Limb (tissue), 2 donors: ENCODE measurements around the gene MIGA2.
"Not testable (repeated sequence)": the region's sequence is repeated elsewhere in the genome, so short reads cannot be mapped to it uniquely, and the experiment has no call there.

Experiments used
- DNase-seq, 2 donors: peaks; one replicate each; pipeline ENCODE4 v3.0.0-alpha.2; 2016; ENCODE audit errors: extremely low spot score in 2 of 2

The MIGA2 gene

GRCh38 chr9:129011170-129011569, 25.3 kb upstream of the MIGA2 start:
- no peak for DNase-seq

GRCh38 chr9:129011761-129012181, 24.7 kb upstream of the MIGA2 start:
- DNase-seq: no peak

DNA sequence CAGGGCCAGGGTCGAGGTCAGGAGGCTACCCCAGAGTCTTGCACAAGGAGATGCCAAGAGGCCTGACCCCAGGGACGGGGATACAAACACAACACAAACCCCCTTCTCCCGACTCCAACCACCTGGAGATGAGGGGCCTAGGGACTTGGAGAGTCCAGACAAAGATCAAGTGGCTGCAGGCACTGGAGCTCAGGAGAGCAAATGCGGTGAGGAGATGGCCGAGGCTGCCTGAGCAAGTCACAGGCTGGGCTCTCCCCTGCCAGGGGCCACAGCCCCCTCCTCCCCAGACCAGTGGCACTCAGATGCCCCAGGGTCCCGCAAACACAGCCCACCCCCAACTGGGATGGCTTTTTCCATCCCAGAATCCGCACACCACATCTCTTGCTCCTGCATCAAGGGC, 24.1 kb upstream of the MIGA2 start:
- no peak for DNase-seq

GRCh38 chr9:129012893-129013448, 23.5 kb upstream of the MIGA2 start:
- DNase-seq: no peak

DNA sequence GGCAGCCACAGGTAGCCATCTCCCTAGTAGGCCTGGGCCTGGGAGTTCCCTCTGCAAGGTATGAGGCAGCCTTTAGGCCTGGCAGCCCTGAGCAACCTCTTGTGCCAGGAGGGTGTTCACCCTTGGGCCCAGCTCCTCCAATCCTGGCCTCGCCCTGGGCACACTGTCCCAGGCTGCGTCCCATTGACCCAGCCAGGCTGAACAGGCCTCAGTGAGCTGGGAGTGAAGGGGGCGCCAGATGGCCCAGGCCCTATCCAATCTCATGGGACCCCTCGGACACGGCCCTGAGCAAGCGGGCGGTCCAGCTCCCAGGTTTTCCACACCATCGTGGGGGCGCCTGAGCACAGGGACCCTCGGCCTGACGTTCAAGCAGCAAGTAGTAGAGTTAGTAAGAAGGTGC, 22.8 kb upstream of the MIGA2 start:
- DNase-seq: no peak

- no peak for DNase-seq
Observed at GRCh38 chr9:129014124-129014523, 22.3 kb upstream of the MIGA2 start.

DNA sequence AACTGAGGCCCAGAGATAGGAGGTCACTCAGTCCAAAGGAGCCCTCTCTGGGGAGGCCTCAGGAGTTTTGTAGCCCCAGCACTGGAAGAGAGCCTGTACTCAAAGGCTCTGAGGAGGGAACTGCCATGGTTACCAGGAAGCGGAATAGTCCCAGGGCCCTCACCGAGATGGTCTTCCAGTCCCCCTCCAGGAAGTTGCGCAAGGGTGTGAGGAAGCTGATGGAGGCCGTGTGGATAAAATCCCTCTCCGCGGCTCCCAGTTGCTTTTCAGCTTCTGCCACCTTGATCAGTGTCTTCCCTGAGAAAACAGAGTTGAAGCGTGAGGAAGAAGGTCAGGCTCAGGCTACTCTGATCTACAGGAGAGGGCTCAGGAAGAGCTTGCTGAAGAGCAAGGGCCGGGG, 21.8 kb upstream of the MIGA2 start:
- no peak for DNase-seq

- no peak for DNase-seq
Observed at GRCh38 chr9:129021091-129021490, 15.3 kb upstream of the MIGA2 start.

DNA sequence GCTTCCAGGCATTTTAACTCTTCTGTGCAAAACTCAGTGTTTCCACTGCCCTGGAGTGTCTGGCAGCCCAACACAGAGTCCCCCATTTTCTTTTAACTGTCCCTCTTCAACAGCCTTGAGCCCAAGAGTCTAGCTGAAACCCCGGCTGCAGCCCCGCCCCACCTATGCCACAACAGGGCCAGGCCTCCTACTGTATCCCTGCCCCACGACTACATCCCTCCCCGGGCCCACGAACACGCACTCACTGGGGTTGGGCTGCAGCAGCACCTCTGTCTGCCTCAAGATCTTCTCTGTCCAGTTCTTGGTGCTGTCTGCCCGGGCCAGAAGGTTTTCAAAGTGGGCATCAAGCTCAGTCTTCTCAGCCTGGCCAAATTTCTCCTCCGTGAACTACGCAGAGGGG, 14.4 kb upstream of the MIGA2 start:
- DNase-seq: no peak

DNA sequence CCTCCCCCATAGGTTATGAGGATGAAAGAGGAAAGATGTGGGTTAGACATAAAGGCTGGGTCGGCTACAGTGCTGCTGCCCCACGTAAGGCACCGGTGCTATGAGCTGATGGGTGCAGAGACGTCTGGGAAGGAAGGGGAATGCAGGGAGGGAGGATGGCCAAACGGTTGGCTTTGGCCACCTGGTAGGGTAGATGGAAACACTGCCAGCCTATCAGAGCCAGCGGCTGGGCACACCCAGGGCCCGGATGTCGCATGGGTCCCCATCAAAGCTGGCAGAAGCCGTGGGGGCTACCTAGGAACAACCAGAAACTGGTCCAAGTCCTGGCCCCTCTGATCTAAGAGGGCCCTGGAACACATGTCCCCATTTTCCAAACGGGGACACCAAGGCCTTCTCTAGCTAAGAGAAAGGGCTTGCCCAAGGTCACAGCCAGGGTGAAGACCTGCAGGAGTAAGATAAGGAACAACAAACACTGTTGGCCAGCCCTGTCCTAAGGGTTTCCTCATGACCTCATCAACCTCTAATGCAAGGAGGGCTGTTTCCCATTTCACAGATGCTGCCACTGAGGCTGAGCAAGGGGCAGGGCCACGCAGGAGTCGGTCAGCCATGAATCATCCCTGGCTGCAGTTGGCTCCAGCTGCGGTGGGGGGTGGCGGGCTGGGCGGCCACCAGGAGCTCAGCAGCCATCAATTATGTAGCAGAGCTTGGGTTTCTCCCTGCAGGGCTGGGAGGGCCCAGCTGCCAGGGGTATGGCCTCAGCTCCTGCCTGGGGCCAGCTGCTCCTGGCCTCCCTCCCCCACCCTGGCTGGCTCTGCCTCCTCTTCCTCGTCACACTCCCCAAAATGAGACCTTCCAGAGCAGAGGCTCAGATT, 13.2 kb upstream of the MIGA2 start:
- peak; percentile 69 to 78 for DNase-seq

- DNase-seq: no peak
Observed at GRCh38 chr9:129023908-129024233, 12.6 kb upstream of the MIGA2 start.

- DNase-seq: peak; percentile 46 to 66
Observed at GRCh38 chr9:129026442-129027223, 9.8 kb upstream of the MIGA2 start.

- DNase-seq: no peak
Observed at GRCh38 chr9:129027224-129027684, 9.2 kb upstream of the MIGA2 start.

DNA sequence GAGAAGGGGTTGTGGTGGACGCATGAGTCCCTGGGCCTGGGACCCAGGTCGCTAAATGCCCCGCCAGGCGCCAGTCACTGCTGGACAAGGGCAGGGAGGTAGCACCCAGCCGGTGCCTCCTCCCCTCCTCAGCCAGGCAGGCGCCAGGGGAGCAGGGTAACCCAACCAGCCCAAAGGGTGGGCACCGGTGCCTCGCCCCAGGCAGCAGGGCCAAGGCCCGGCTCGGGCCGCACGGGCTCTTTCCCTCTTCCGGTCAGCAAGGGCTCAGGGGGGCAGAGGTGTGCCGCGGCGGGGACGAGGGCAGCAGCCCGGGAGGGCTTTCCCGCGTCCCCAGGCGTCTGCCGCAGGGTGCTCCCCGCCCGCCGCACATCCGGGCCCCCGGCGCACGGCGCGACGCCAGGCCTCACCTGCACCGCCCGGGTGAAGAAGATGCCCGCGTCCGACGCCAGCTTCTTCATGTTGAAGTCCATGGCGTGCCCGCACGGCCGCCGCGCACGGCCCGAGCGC, 8.7 kb upstream of the MIGA2 start:
- no peak for DNase-seq

DNA sequence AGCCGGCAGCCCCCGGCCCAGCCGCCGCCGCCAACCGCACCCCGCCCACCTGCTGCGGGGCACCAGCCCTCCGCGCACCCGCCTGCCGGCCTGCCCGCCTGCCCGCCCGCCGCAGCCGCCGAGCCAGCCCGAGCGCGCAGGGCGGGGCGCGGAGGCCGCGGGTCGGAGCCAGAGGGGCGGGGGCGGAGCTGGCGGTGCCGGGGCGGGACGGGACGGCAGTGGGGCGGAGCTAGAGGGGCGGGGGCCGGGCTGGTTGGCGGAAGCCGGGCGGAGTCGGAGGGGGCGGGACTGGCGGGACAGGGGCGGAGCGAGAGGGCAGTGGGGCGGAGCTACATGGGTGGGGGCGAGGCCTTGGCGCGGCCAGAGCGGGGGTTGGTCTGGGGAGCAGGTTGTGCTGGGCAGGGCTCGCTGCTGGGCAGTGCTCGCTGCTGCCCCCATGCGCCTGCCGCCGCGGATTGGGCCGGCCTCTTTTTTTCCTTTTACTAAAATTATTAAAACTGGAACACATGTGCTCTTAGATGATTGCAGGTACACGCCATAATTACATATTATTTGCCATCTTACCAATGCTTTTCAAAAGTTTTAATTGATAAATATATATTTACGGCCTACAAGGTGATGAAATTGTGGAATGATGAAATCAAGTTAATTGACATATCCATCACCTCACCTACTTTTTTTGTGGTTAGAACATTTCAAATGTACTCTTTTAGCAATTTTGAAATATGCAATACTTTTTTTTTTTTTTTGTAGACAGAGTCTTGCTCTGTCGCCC, 8.0 kb upstream of the MIGA2 start, which contains the start of gene SH3GLB2:
TSS of gene SH3GLB2 (minus strand) at position 140 of the 775 bp plus-strand sequence. CDS start 177 bp downstream, outside the sequence.
- peak; percentile 93 to 100 for DNase-seq

DNA sequence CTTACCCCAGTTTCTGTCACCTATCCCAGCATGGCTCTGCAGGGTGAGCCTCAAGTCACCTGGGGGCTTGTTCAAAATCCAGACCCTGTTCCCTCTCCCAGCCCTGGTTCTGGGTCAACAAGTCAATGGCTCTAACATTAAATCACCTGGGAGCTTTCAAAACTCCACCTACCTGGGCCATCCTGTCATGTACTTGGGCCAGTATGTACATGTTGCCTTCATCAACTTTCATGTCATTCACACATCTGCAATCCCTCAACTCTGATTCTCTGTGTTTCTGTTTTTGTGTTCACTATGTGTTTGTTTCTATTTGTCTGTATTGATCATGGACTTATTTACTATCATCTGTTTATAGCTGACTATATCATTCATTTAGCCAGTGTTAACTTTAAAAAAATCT, 6.2 kb upstream of the MIGA2 start:
- DNase-seq: no peak

- no peak for DNase-seq
Observed at GRCh38 chr9:129031514-129031913, 4.9 kb upstream of the MIGA2 start.

DNA sequence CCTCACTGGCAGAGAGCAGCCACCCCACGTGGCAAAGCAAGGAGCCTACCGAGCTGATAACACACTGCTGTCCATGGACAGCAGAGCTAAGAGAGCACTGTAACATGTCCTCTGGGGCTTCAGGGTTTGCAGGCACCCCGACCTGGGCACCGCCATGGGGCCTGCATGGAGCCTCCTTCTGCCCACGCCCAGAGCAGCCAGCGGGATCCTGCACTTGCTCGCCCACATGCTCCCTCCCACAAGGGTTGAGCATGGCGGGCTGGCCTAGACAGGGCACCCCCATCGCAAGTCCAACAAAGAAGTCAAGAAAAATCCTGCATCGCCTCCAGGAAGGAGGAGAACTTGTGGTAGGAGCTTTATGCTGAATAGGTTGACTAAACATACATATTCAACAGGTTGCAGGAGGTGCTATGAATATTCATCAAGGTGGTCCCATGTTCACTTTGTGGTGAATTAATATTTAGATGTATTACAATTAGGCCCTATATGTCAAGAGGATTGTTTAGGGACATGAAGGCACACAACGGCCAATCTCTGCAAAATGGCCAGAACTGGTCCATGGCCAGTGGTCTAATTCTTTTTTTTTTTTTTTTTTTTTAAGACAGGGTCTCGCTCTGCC, 3.8 kb upstream of the MIGA2 start:
- DNase-seq: no peak

DNA sequence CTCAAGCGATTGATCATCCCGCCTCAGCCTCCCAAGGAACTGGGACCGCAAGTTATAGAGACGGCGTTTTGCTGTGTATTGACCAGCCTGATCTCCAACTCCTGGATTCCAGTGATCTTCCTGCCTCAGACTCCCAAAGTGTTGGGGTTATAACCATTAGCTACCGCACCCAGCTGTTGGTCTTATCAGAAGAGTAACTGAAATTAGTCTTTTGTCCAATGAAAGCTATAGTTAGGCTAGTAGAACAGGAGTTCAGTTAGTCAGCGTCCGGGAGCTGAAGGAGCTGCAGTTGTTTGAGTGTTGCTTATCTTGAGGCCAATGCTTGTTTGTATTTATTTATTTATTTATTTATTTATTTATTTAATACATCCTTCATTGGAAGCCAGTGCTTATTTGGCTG, 3.2 kb upstream of the MIGA2 start:
- no peak for DNase-seq

DNA sequence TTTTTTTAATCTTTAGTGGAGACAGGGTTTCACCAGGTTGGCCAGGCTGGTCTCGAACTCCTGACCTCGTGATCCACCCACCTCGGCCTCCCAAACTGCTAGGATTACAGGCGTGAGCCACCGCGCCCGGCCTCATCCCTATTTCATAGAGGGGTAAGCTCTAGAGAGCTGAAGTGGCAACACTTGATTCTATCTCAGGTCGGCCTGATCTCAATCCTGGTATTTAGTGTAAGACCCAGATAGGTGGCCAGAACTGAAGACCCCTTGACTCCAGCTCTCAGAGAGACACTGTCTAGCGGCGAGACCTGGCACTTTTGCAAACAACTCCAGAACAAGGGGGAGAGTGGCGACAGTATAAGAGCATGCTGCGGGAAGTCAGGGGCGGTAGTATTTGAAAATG, 588 bp upstream of the MIGA2 start:
- not testable (repeated sequence) for DNase-seq
